ENCODE measurements around the gene CCNK. TPM values are rescaled to one million over a fixed set of nuclear protein-coding genes. Genes with fewer than 3 reads are reported as not detected.

CCNK gene
- polyA plus RNA-seq, 1 donor, result 34.0 TPM

- no peak for DNase-seq
Measured at GRCh38 chr14:99538275-99538674, 57.1 kb downstream of the CCNK start.

- no peak for DNase-seq
Measured at GRCh38 chr14:99538733-99539132, 57.5 kb downstream of the CCNK start.

- DNase-seq, result no peak
Measured at GRCh38 chr14:99539491-99539890, 58.3 kb downstream of the CCNK start.

GRCh38 chr14:99540196-99541032, 59.2 kb downstream of the CCNK start:
- DNase-seq, result no peak

GRCh38 chr14:99541211-99541610, 60.0 kb downstream of the CCNK start:
- no peak for DNase-seq

- DNase-seq, result no peak
Measured at GRCh38 chr14:99541677-99542470, 60.7 kb downstream of the CCNK start.

GRCh38 chr14:99542566-99542965, 61.4 kb downstream of the CCNK start:
- no peak for DNase-seq

- DNase-seq, result no peak
Measured at GRCh38 chr14:99543370-99543769, 62.2 kb downstream of the CCNK start.

GRCh38 chr14:99543985-99544384, 62.8 kb downstream of the CCNK start:
- DNase-seq, result no peak

- DNase-seq, result no peak
Measured at GRCh38 chr14:99544991-99545390, 63.8 kb downstream of the CCNK start.

- DNase-seq, result no peak
Measured at GRCh38 chr14:99545586-99545985, 64.4 kb downstream of the CCNK start.

- DNase-seq, result no peak
Measured at GRCh38 chr14:99546234-99546879, 65.1 kb downstream of the CCNK start.

- no peak for DNase-seq
Measured at GRCh38 chr14:99548255-99548654, 67.0 kb downstream of the CCNK start.

- DNase-seq, result no peak
Measured at GRCh38 chr14:99548871-99549515, 67.8 kb downstream of the CCNK start.

- no peak for DNase-seq
Measured at GRCh38 chr14:99549684-99550083, 68.5 kb downstream of the CCNK start.

GRCh38 chr14:99550387-99550992, 69.3 kb downstream of the CCNK start:
- no peak for DNase-seq

GRCh38 chr14:99551034-99551922, 70.1 kb downstream of the CCNK start:
- DNase-seq, result no peak

- no peak for DNase-seq
Measured at GRCh38 chr14:99552021-99552553, 70.9 kb downstream of the CCNK start.

- DNase-seq, result no peak
Measured at GRCh38 chr14:99552572-99553216, 71.5 kb downstream of the CCNK start.

- DNase-seq, result no peak
Measured at GRCh38 chr14:99554184-99554583, 73.0 kb downstream of the CCNK start.
